Ishikawa (cell line): Measurements from ENCODE around the gene TKTL2.
A peak's percentile ranks its signal among the peaks of the same experiment; 100 is the strongest.

Experiments
- CEBPB ChIP-seq: IDR thresholded peaks from 2 replicates; pipeline ENCODE4 v1.6.1; 2012
- CREB1 ChIP-seq: IDR thresholded peaks from 2 replicates; pipeline ENCODE4 v1.6.1; 2012; ENCODE audit warnings: low read depth
- EGR1 ChIP-seq: IDR thresholded peaks from 2 replicates; pipeline ENCODE4 v1.6.1; 2012
- EP300 ChIP-seq: IDR thresholded peaks from 2 replicates; pipeline ENCODE4 v1.6.1; 2012; ENCODE audit warnings: borderline replicate concordance
- FOXM1 ChIP-seq: IDR thresholded peaks from 2 replicates; pipeline ENCODE4 v1.6.1; 2012; ENCODE audit warnings: low read depth, borderline replicate concordance
- NFIC ChIP-seq: IDR thresholded peaks from 2 replicates; pipeline ENCODE4 v1.6.1; 2012
- RAD21 ChIP-seq: IDR thresholded peaks from 2 replicates; pipeline ENCODE4 v1.6.1; 2012; ENCODE audit warnings: low read depth
- TAF1 ChIP-seq: IDR thresholded peaks from 2 replicates; pipeline ENCODE4 v1.6.1; 2012; ENCODE audit warnings: low read depth, mild to moderate bottlenecking
- TCF12 ChIP-seq: IDR thresholded peaks from 2 replicates; pipeline ENCODE4 v1.6.1; 2012; ENCODE audit warnings: low read depth
- TEAD4 ChIP-seq: IDR thresholded peaks from 2 replicates; pipeline ENCODE4 v1.6.1; 2012
- YY1 ChIP-seq: IDR thresholded peaks from 2 replicates; pipeline ENCODE4 v1.6.1; 2012; ENCODE audit warnings: low read depth
- ZBTB7A ChIP-seq: IDR thresholded peaks from 2 replicates; pipeline ENCODE4 v1.6.1; 2012; ENCODE audit warnings: low read depth
- TF ChIP-seq, protein P1 (sequence below): IDR thresholded peaks from 2 replicates; pipeline ENCODE4 v1.6.1; 2012
- TF ChIP-seq, protein P2 (sequence below): IDR thresholded peaks from 2 replicates; pipeline ENCODE4 v1.6.1; 2012; ENCODE audit warnings: low read depth, mild to moderate bottlenecking
- TF ChIP-seq, protein P3 (sequence below): IDR thresholded peaks from 2 replicates; pipeline ENCODE4 v1.6.1; 2012

The TKTL2 gene

DNA sequence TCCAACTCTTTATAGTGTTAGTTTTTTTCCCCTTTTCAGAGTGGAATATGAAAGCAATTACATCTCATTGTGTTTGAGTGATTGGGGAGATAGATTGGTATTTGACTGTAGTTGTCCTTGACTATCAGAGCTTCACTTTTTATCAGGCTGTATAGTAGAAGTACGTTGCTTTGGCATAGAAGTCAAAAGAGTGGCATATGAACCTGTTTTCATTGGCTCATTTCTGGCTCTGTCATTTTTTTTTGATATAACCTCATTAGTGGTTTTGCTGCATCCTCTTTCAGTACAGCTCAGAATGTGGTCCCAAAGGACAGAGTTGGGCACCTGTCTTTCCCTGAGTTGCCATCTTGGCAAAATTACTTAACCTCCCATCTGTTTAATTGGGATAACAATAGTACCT lies 22.3 kb upstream of the TKTL2 start:
- TF ChIP-seq, protein P1, sequence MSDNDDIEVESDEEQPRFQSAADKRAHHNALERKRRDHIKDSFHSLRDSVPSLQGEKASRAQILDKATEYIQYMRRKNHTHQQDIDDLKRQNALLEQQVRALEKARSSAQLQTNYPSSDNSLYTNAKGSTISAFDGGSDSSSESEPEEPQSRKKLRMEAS, result no peak
- no peak for TF ChIP-seq TCF12

- TF ChIP-seq YY1 (0 out of 2 replicates have a peak, but pooled peaks have one; percentile 13), TAF1 (peak; percentile 96), EGR1 (no peak), FOXM1 (peak; percentile 25; the same call in 1 of the 2 replicates), RAD21 (no peak), TCF12 (peak; percentile 73; the same call in 1 of the 2 replicates), EP300 (peak; percentile 46; the same call in 1 of the 2 replicates), ZBTB7A (no peak), CREB1 (no peak), CEBPB (no peak), NFIC (peak; percentile 21; the same call in 1 of the 2 replicates), TEAD4 (peak; percentile 37)
- TF ChIP-seq, protein P2, sequence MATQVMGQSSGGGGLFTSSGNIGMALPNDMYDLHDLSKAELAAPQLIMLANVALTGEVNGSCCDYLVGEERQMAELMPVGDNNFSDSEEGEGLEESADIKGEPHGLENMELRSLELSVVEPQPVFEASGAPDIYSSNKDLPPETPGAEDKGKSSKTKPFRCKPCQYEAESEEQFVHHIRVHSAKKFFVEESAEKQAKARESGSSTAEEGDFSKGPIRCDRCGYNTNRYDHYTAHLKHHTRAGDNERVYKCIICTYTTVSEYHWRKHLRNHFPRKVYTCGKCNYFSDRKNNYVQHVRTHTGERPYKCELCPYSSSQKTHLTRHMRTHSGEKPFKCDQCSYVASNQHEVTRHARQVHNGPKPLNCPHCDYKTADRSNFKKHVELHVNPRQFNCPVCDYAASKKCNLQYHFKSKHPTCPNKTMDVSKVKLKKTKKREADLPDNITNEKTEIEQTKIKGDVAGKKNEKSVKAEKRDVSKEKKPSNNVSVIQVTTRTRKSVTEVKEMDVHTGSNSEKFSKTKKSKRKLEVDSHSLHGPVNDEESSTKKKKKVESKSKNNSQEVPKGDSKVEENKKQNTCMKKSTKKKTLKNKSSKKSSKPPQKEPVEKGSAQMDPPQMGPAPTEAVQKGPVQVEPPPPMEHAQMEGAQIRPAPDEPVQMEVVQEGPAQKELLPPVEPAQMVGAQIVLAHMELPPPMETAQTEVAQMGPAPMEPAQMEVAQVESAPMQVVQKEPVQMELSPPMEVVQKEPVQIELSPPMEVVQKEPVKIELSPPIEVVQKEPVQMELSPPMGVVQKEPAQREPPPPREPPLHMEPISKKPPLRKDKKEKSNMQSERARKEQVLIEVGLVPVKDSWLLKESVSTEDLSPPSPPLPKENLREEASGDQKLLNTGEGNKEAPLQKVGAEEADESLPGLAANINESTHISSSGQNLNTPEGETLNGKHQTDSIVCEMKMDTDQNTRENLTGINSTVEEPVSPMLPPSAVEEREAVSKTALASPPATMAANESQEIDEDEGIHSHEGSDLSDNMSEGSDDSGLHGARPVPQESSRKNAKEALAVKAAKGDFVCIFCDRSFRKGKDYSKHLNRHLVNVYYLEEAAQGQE, result no peak
- TF ChIP-seq, protein P1, result peak; percentile 99
- TF ChIP-seq, protein P3, sequence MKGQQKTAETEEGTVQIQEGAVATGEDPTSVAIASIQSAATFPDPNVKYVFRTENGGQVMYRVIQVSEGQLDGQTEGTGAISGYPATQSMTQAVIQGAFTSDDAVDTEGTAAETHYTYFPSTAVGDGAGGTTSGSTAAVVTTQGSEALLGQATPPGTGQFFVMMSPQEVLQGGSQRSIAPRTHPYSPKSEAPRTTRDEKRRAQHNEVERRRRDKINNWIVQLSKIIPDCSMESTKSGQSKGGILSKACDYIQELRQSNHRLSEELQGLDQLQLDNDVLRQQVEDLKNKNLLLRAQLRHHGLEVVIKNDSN, result peak; percentile 77
These were observed 21.0 kb upstream of the TKTL2 start, which contains the start of gene TMA16 for GRCh38 chr4:163494360-163495241. Gene TMA16 (plus strand): TSS chr4:163494690. CDS start chr4:163494802, 112 bp downstream.

DNA sequence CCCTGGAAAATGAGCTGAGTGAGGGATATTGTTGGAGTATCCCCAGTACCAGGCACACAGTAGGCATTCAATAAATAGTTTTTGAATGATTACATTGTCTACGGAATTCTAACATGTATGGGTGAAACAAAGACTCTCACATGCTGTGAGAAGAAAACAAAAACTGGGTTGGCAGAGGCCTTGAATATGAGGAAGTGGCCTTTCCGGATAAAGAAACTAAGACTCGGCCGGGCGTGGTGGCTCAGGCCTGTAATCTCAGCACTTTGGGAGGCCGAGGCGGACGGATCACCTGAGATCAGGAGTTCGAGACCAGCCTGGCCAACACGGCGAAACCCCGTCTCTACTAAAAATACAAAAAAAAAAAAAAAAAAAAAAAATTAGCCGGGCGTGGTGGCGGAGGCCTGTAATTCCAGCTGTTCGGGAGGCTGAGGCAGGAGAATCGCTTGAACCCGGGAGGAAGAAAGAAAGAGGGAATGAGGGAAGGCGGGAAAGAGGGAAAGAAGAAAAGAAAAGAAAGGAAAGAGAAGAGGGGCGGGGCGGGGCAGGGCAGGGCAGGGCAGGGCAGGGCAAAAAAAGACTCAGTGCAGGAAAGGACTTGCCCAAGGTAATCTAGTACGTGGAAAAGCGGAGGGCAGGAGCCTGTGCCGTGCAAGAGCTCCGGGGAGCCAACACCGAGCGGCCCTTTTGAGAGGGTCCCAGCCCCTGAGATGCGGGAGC lies 20.2 kb upstream of the TKTL2 start:
- TF ChIP-seq NFIC, result no peak
- TF ChIP-seq, protein P3, result no peak
- no peak for TF ChIP-seq TEAD4
- TF ChIP-seq CEBPB, result no peak
- no peak for TF ChIP-seq TCF12
- TF ChIP-seq TAF1, result no peak
- no peak for TF ChIP-seq EGR1
- TF ChIP-seq, protein P1, result no peak
- TF ChIP-seq YY1, result no peak
- TF ChIP-seq EP300, result no peak
- no peak for TF ChIP-seq RAD21
- TF ChIP-seq, protein P2, result no peak

DNA sequence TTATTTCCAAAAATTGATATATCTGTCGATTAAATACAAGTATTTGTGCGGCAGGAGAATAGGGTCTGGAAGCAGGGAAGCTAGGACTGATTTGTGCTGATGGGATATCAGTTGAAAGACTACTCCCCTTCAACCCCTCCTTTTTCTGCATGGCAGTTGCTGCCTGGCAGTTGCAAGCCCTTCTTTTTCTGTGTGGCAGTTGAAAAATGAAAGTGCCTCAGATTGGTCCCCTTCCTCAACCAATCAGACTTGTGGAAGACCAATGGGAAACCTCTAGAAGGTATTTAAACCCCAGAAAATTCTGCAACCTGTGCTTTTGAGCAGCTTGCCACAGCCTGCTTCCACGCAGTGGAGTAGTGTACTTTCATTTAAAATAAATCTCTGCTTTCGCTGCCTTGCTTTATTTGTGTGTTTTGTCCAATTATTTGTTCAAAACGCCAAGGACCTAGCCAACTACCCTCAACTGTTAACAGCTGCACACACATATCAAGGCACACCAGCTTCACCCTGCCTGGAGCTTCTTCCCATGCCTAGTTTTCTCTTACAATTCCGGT lies 19.5 kb upstream of the TKTL2 start:
- TF ChIP-seq, protein P2, result no peak
